Osteocyte (in vitro differentiated cells): Measurements from ENCODE around the gene CAP2. TPM values are rescaled to one million over a fixed set of nuclear protein-coding genes. Genes with fewer than 3 reads are reported as not detected.
A peak's percentile ranks its signal among the peaks of the same experiment; 100 is the strongest.
"Not testable (repeated sequence)": the region's sequence is repeated elsewhere in the genome, so short reads cannot be mapped to it uniquely, and the experiment has no call there.

Source experiments
- DNase-seq: peaks from one replicate; pipeline ENCODE4 v3.0.0; 2021; ENCODE audit warnings: mixed read lengths; ENCODE audit not compliant: unreplicated experiment; ENCODE audit errors: extremely low spot score
- H3K27ac Mint-ChIP-seq: one replicate; pipeline ENCODE4 v1.8.0; 2021; ENCODE audit warnings: mild to moderate bottlenecking, mixed read lengths; ENCODE audit not compliant: unreplicated experiment
- H3K27me3 Mint-ChIP-seq: one replicate; pipeline ENCODE4 v1.8.0; 2021; ENCODE audit warnings: mixed read lengths; ENCODE audit not compliant: unreplicated experiment
- H3K36me3 Mint-ChIP-seq: one replicate; pipeline ENCODE4 v1.8.0; 2021; ENCODE audit warnings: mixed read lengths; ENCODE audit not compliant: unreplicated experiment
- H3K4me1 Mint-ChIP-seq: one replicate; pipeline ENCODE4 v1.8.0; 2021; ENCODE audit warnings: mixed read lengths; ENCODE audit not compliant: unreplicated experiment
- H3K4me3 Mint-ChIP-seq: one replicate; pipeline ENCODE4 v1.8.0; 2021; ENCODE audit warnings: mild to moderate bottlenecking, moderate library complexity, mixed read lengths; ENCODE audit not compliant: unreplicated experiment
- H3K9me3 Mint-ChIP-seq: one replicate; pipeline ENCODE4 v1.8.0; 2021; ENCODE audit warnings: mixed read lengths; ENCODE audit not compliant: unreplicated experiment
- CTCF ChIP-seq: fragments of 200-600 bp; sonication (generic); IDR thresholded peaks from 2 replicates; pipeline ENCODE4 v1.5.0; 2021; ENCODE audit warnings: antibody characterized with exemption, mild to moderate bottlenecking, moderate library complexity
- total RNA-seq: library from RNA; stranded (reverse); gene quantifications from 2 replicates; pipeline ENCODE4 v1.2.1, GENCODE V29; 2021

The CAP2 gene
- total RNA-seq, 1 donor from 2014 or later: 71.8 TPM

- Mint-ChIP-seq H3K9me3 (no peaks in the 10 kb centered on the region), H3K4me1 (peaks cover 9% of the 10 kb centered on the region), H3K36me3 (no peaks in the 10 kb centered on the region), H3K27ac (peak overlapping the region; percentile 65), H3K4me3 (peak overlapping the region; percentile 8), H3K27me3 (no peaks in the 10 kb centered on the region)
- peak; percentile 96 for TF ChIP-seq CTCF
- DNase-seq: no peak
Observed at GRCh38 chr6:17584241-17584803, 190.9 kb downstream of the CAP2 start.

GRCh38 chr6:17585766-17586490 is 192.5 kb downstream of the CAP2 start:
- no peak for TF ChIP-seq CTCF
- Mint-ChIP-seq H3K4me3 (no peak overlapping the region), H3K27me3 (no peaks in the 10 kb centered on the region), H3K9me3 (no peaks in the 10 kb centered on the region), H3K27ac (no peak overlapping the region), H3K36me3 (no peaks in the 10 kb centered on the region), H3K4me1 (peaks cover 15% of the 10 kb centered on the region)
- DNase-seq: no peak

- not testable (repeated sequence) for H3K4me3 Mint-ChIP-seq, DNase-seq, H3K9me3 Mint-ChIP-seq, H3K36me3 Mint-ChIP-seq, H3K27ac Mint-ChIP-seq, H3K27me3 Mint-ChIP-seq
- H3K4me1 Mint-ChIP-seq: peaks cover 15% of the 10 kb centered on the region
Observed at GRCh38 chr6:17586623-17587022, 193.2 kb downstream of the CAP2 start.

- H3K27me3 Mint-ChIP-seq: no peaks in the 10 kb centered on the region
- no peak overlapping the region for H3K4me3 Mint-ChIP-seq
- no peak overlapping the region for H3K27ac Mint-ChIP-seq
- no peak for DNase-seq
- TF ChIP-seq CTCF: no peak
- H3K4me1 Mint-ChIP-seq: peaks cover 15% of the 10 kb centered on the region
- no peaks in the 10 kb centered on the region for H3K9me3 Mint-ChIP-seq
- H3K36me3 Mint-ChIP-seq: no peaks in the 10 kb centered on the region
Observed at GRCh38 chr6:17588011-17588410, 194.6 kb downstream of the CAP2 start.

- H3K4me3 Mint-ChIP-seq: no peak overlapping the region
- no peaks in the 10 kb centered on the region for H3K36me3 Mint-ChIP-seq
- no peaks in the 10 kb centered on the region for H3K27me3 Mint-ChIP-seq
- H3K4me1 Mint-ChIP-seq: peaks cover 8% of the 10 kb centered on the region
- no peaks in the 10 kb centered on the region for H3K9me3 Mint-ChIP-seq
- H3K27ac Mint-ChIP-seq: no peak overlapping the region
- TF ChIP-seq CTCF: peak; percentile 33
- no peak for DNase-seq
Observed at GRCh38 chr6:17589406-17590096, 196.2 kb downstream of the CAP2 start.
